NCI-H2081 treated with DMSO at 0.1 percent for 48 hours (cell line): ENCODE measurements around the gene PCSK5.

Source experiments
- DNase-seq: peaks from one replicate; lab custom pipeline; 2025; lab: John Stamatoyannopoulos, UW

Gene PCSK5

DNA sequence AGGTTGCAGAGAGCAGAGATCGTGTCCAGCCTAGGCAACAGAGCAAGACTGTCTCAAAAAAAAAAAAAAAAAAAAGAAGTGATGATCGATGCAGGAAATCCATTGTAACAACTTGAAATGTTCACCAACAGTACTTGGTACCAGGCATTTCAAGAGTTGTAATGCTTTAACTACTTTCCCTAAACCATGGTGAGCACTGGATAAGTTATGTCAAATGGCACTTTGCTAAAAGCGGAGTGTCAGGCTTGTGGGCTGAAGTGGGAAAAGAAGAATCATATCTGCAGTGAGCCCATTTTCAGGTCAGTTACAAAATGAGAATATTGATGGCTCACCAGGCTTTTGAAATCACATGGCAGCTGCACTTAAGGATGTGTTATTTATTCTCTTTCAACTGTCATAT, 301.5 kb downstream of the PCSK5 start:
- DNase-seq = no peak

DNA sequence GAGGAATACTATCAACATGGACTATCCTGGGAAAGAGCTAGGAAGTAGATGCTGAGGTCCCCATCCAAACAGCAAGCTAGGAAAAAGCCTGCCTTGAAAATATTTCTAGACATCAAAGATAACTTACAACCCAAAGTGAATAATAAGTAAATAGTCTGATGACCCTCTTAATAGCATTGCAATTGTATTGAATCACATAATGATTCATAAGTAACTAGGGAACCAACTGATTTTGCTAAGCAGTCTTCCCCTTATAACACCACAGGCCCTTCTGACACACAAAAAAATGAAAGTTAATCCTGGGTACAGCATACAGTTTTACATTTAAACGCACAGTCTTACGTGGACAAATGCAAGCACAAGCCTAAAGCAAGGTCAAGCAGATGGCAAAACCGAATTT, 304.4 kb downstream of the PCSK5 start:
- DNase-seq = no peak

DNA sequence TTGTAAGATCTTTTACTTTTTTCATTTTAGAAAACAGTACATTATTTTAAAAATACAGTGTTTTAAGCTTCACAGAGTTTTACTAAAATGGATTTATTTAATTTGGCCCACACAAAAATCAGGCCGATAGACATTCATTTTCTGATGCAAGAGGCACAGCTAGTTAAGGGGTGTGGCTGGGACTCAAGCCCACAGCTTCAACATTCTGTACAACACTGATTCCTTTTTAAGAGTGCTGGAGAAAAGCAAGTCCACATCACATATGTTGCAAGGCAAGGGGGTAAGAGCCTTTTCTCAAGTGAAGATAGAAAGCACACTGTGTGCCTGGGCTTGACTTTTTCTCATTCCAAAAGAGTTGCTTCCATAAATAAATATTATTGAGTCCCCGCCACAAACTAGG, 307.9 kb downstream of the PCSK5 start:
- no peak for DNase-seq

DNA sequence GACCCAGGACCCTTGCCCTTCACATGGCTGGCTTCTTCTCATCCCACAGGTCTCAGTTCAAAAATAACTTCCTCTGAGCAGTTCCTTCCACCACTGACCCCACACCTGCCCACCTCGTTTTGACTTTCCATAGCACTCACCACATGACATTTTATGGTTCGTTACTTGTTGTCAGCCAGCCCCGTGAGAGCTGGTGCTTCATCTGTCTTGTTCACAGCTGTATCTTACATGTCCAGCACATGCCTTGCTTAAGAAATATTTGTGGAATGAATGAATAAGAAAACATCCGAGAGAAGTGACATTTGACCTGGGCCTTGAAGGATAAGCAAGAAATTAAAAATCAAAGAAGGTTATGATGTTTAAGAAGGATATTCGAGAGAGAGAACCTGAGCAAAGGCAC, 309.8 kb downstream of the PCSK5 start:
- DNase-seq = no peak

GRCh38 chr9:76200745-76201144, 310.3 kb downstream of the PCSK5 start:
- DNase-seq = no peak

DNA sequence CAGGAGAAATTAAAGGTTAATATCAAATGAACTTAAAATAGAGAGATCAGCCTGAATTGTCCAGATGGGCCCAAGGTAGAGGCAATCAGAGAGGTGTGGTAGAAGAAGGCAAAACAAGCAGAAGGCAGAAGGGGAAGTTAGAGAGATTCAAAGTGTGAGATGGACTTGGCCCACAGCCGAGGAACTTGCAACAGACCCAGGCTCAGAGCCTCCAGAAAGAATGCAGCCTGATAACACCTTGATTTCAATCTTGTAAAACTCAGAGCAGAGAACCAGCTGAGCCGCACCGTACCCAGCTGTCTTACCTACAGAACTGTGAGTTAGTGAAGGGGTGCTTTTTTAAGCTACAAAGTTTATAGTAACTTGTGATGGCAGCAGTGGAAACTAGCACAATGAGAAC, 312.9 kb downstream of the PCSK5 start:
- DNase-seq = no peak

DNA sequence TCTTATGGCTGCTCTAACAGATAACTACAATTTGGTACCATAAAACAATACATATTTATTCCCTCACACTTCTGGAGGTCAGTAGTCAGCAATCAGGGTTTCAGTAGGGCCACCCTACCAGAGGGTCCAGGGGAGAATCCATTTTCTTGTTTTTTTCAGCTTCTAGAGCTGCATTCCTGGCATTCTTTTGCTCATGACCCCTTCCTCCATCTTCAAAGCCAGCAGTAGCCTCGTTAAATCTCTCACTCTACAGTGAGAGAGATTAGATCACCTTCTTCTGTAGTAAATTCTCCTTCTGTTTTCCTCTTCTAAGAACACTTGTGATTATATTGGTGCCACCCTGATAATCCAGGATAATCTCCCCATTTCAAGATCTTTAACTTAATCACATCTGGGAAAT, 316.3 kb downstream of the PCSK5 start:
- DNase-seq = no peak

DNA sequence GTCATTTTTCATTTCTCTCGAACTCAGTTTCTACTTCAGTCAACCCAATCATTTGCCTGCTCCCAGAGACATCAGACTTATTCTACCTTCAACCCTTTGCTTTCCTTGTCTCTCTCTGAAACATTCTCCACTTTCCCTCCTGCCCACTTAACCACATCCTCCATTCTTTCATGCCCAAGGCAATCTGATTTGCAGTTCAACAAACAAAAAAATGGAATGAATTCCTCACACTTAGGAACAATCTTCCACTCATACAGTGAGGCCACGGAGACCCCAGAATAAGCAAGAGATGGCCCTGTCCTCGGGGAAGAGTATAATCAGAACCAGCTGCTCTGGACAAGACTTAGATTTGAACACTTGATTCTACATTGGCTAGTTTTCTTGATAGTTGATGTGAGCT, 323.3 kb downstream of the PCSK5 start:
- DNase-seq = no peak

GRCh38 chr9:76215066-76215465, 324.6 kb downstream of the PCSK5 start:
- no peak for DNase-seq

- DNase-seq = no peak
Measured at GRCh38 chr9:76216161-76216649, 325.7 kb downstream of the PCSK5 start.

- DNase-seq = no peak
Measured at GRCh38 chr9:76218117-76218885, 327.8 kb downstream of the PCSK5 start.

DNA sequence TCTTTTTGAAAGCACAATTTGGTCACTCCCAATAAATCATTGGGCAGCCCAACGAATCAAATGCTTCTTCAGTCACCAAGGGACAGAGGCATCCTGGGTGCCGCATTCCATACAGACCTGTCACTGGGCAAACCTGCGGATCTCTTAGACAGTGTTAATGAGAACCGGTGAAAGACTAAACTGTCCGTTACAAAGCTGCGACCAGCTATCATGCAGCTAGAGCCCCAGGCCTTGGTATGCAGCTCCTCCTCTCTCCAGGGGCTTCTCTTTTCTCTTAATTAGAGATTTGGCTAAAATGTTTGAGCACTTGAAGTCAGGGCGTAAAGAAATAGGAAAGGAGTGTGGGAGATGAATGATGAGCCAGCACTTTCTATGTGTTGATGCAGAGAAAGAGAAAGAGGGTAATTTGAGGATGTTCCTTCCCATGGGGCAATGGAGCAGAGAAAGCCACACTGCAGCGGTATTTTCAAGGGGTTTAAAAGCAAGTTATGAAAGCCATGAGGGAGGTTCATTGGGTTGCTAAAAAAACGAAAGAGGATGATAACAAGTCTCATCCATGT, 328.5 kb downstream of the PCSK5 start:
- no peak for DNase-seq

DNA sequence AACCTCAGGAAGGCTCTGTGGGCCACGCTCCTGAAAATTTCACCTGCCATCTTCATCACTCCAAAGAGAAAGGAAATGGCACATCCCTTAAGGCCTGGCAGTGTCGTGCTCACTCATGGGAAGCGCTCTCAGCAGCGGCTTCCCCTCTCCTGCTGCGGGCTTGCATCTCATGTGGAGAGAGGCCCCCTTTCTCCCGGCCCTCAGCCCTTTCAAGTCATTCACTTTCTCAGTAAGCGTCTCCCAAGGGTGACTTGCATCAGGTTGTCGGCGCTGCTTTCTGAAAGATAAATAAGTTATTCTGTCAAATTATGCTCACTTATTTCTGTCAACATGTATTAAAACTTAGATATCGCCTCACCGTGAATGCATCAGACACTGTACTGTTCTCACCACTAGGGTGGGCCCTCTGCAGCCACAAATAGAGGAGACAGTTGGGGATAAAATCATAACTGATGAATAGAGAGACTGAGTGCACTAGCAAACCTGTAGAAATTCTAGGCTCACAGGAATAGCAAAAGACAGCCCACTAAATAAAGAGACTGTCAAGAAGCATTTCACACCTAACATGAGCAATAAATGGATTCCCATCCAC, 329.2 kb downstream of the PCSK5 start:
- DNase-seq = no peak

DNA sequence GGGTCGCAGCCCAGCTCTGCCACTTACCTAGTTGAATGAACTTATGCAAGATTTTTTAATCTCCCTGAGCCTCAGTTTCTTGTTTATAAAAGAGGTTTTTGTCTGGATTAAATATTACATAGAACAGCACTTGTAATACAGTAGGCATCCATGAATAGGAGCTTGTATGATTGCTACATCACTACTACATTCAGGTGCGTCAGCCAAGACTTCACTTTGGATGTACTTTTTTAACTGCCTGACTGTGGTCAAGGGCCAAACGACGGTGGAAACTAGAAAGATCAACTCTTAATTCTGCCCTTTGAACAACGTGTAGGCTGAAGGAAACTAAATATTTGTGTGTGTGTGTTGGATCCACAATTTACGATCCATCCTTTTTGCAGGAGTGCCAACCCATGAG, 330.9 kb downstream of the PCSK5 start:
- DNase-seq = no peak

GRCh38 chr9:76223749-76224340, 333.4 kb downstream of the PCSK5 start:
- DNase-seq = no peak

DNA sequence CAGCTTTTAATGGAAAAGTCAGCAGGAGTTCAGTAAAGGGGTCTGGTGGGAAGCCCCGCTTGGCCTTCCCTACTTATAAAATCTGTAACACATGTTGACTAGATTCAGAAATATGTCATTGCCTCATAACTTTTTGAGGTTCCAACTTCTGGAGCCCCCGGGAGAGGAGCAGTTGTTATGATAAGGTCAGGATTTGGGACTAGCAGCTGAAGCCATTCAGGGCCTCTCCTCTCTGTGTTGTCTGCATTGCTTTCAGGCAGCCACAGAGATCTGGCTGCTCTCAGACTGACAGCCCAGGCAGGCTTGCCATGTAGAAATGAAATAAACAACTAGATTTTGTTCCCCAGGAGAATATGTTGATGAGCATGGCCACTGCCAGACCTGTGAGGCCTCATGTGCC, 336.7 kb downstream of the PCSK5 start:
- DNase-seq = no peak

DNA sequence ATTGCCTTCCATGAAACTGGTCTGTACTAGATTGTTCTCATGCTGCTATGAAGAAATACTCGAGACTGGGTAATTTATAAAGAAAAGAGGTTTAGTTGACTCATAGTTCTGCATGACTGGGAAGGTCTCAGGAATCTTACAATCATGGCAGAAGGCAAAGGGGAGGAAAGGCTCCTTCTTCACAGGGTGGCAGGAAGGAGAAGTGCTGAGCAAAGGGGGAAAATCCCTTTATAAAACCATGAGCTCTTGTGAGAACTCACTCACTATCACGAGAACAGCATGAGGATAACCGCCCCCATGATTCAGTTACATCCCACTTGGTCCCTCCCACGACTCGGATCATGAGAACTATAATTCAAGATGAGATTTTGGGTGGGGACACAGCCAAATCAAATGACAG, 340.5 kb downstream of the PCSK5 start:
- no peak for DNase-seq

- no peak for DNase-seq
Measured at GRCh38 chr9:76232861-76233489, 342.5 kb downstream of the PCSK5 start.

GRCh38 chr9:76240578-76240977, 350.1 kb downstream of the PCSK5 start:
- DNase-seq = no peak

GRCh38 chr9:76245518-76245917, 355.0 kb downstream of the PCSK5 start:
- DNase-seq = no peak

- no peak for DNase-seq
Measured at GRCh38 chr9:76246680-76247079, 356.2 kb downstream of the PCSK5 start.

GRCh38 chr9:76247426-76247825, 357.0 kb downstream of the PCSK5 start:
- DNase-seq = no peak

- no peak for DNase-seq
Measured at GRCh38 chr9:76249309-76249708, 358.8 kb downstream of the PCSK5 start.
